B cell (primary cell): ENCODE results near the gene DMRTC1.
"Not testable (repeated sequence)": the region's sequence is repeated elsewhere in the genome, so short reads cannot be mapped to it uniquely, and the experiment has no call there.

ENCODE experiments used
- EZH2 ChIP-seq: IDR thresholded peaks from 2 replicates; pipeline ENCODE4 v1.6.1; 2012; ENCODE audit warnings: borderline replicate concordance, low read depth, mild to moderate bottlenecking, moderate library complexity, low read length; ENCODE audit not compliant: insufficient read depth, poor library complexity, severe bottlenecking
- TF ChIP-seq, protein P1 (sequence below): fragments of 200-600 bp; IDR thresholded peaks from one replicate; pipeline ENCODE4 v1.8.0; 2022; ENCODE audit warnings: antibody characterized with exemption, mild to moderate bottlenecking

DNA sequence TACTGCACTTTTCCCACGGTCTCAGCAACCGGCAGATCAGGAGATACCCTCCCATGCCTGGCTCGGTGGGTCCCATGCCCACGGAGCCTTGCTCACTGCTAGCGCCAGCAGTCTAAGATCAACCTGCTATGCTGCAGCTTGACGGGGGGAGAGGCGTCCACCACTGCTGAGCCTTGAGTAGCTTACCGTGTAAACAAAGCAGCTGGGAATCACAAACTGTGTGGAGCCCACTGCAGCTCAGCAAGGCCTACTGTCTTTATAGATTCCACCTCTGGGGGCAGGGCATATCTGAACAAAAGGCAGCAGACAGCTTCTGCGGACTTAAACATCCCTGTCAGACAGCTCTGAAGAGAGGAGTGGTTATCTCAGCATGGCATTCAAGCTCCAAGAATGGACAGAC lies 16.3 kb upstream of the DMRTC1 start:
- TF ChIP-seq, protein P1, sequence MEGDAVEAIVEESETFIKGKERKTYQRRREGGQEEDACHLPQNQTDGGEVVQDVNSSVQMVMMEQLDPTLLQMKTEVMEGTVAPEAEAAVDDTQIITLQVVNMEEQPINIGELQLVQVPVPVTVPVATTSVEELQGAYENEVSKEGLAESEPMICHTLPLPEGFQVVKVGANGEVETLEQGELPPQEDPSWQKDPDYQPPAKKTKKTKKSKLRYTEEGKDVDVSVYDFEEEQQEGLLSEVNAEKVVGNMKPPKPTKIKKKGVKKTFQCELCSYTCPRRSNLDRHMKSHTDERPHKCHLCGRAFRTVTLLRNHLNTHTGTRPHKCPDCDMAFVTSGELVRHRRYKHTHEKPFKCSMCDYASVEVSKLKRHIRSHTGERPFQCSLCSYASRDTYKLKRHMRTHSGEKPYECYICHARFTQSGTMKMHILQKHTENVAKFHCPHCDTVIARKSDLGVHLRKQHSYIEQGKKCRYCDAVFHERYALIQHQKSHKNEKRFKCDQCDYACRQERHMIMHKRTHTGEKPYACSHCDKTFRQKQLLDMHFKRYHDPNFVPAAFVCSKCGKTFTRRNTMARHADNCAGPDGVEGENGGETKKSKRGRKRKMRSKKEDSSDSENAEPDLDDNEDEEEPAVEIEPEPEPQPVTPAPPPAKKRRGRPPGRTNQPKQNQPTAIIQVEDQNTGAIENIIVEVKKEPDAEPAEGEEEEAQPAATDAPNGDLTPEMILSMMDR = not testable (repeated sequence)
- TF ChIP-seq EZH2 = not testable (repeated sequence)
